ENCODE data around the gene SOD1. TPM values are rescaled to one million over a fixed set of nuclear protein-coding genes. Genes with fewer than 3 reads are reported as not detected.

Gene SOD1
- total RNA-seq, 4 donors from 2014 or later, result 87.6 to 156 (median 140) TPM

DNA sequence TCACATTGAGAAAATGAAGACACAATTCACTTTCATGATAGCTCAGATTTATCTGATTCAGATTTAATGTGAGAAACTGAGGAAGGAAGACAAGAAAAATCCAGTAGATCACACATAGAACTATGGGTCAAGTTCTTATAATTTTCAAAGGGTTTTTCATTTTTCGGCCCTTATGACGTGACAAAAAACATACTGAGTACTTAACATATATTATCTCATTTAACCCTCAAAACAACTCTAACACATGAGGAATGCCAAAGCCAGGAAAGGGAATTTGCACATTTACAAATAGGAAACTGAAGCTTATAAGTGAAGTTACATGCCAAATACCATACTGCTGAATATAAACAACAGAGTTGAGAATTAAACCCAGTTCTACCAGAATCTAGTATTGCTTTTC, 27.6 kb downstream of the SOD1 start:
- Histone ChIP-seq H3K9me3 (no peaks in the 10 kb centered on the region), H3K27ac (no peak overlapping the region), H3K36me3 (no peaks in the 10 kb centered on the region), H3K4me1 (no peaks in the 10 kb centered on the region), H3K27me3 (no peaks in the 10 kb centered on the region), H3K4me3 (no peak overlapping the region)
- TF ChIP-seq POLR2A (IDR thresholded peaks at IDR 0.05), result no peak
- TF ChIP-seq, protein P1, sequence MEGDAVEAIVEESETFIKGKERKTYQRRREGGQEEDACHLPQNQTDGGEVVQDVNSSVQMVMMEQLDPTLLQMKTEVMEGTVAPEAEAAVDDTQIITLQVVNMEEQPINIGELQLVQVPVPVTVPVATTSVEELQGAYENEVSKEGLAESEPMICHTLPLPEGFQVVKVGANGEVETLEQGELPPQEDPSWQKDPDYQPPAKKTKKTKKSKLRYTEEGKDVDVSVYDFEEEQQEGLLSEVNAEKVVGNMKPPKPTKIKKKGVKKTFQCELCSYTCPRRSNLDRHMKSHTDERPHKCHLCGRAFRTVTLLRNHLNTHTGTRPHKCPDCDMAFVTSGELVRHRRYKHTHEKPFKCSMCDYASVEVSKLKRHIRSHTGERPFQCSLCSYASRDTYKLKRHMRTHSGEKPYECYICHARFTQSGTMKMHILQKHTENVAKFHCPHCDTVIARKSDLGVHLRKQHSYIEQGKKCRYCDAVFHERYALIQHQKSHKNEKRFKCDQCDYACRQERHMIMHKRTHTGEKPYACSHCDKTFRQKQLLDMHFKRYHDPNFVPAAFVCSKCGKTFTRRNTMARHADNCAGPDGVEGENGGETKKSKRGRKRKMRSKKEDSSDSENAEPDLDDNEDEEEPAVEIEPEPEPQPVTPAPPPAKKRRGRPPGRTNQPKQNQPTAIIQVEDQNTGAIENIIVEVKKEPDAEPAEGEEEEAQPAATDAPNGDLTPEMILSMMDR (IDR thresholded peaks at IDR 0.05), result no peak
- DNase-seq, result no peak
- intact Hi-C loops (cut with DNase I; ENCODE audit: low total_unique reads), result no loop called here

DNA sequence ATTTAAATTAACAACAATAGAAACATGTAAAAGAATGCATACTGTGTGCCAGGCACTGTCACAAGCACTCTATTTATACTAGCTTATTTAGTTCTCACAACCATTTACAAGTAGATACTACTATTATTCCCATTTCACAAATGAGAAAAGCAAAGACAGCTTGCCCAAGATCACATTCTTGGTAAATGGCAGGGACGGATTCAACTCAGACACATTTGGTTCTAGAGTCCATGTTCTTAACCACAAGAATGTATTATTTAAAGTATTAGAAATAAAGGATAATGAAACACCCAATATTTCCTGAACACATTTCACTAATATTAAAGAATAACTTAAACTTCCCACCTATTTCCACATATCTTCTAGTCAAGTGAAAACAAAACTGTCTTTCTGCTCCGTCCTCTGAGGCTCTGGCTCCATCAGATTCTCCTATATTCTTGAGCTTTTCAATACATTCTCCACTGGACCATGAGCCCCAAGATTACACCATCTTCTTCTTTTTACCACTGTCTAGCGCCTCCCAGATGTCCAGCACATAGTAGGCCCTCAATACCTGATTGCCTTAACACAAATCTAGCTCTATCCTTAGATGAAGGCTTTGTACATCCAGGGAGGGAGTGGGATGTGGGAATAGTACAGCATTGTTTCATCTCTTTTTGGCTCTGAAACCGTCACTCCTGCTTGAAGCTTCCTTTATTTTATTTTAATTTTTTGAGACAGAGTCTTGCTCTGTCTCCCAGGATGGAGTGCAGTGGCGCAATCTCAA, 29.3 kb downstream of the SOD1 start:
- H3K27ac ChIP-seq, result no peak overlapping the region
- no peaks in the 10 kb centered on the region for H3K36me3 ChIP-seq
- intact Hi-C loops (cut with DNase I; ENCODE audit: low total_unique reads), result no loop called here

DNA sequence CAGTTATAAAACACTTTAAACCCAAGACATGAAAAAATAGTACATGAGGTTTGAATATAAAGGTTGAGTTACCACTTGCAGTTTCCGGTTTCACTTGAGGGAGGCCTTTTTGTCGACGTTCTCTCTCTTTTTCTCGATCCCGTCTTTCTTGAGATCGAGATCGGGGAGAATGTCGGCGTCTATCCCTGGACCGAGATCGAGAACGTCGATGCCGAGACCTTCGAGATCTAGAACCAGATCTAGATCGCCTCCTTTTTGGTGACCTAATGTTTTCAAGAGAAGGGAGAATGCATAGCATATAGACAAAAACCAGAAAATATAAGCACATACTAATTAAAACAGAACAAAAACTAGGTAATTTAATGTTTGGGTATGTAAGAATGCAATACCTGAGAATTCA, 33.7 kb downstream of the SOD1 start:
- TF ChIP-seq POLR2A (IDR thresholded peaks at IDR 0.05), result no peak
- TF ChIP-seq, protein P1 (IDR thresholded peaks at IDR 0.05), result no peak
- no peak for DNase-seq
- no peaks in the 10 kb centered on the region for H3K4me1 ChIP-seq
- no peaks in the 10 kb centered on the region for H3K9me3 ChIP-seq
- H3K4me3 ChIP-seq, result no peak overlapping the region
- no peaks in the 10 kb centered on the region for H3K36me3 ChIP-seq
- intact Hi-C loops (cut with DNase I; ENCODE audit: low total_unique reads), result no loop called here
- H3K27me3 ChIP-seq, result no peaks in the 10 kb centered on the region
- H3K27ac ChIP-seq, result no peak overlapping the region

More for the DNA sequence above, 29.3 kb downstream of the SOD1 start:
- H3K4me3 ChIP-seq, result no peak overlapping the region
- no peaks in the 10 kb centered on the region for H3K9me3 ChIP-seq
- TF ChIP-seq, protein P1 (IDR thresholded peaks at IDR 0.05), result no peak
- no peak for TF ChIP-seq POLR2A (IDR thresholded peaks at IDR 0.05)
- no peaks in the 10 kb centered on the region for H3K27me3 ChIP-seq
- no peaks in the 10 kb centered on the region for H3K4me1 ChIP-seq
- no peak for DNase-seq

DNA sequence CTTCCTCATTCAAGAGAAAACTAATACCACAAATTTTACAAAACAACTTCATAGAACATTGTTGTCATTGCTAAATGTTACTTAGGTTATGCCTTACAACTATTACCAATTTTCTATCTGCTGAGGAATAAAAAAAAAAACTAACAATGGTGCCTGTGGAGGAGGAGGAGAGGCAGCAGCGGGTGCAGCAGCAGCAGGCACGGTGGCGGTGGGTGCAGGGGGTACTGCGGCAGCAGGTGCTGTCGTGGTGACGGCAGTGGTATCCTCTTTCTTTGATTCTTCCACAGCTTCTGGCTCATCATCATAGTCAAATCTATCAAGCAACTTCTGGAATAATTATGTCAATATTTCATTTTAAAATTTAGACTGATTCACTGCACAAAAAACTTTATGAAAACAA, 36.9 kb downstream of the SOD1 start:
- TF ChIP-seq POLR2A (IDR thresholded peaks at IDR 0.05), result no peak
- TF ChIP-seq, protein P1 (IDR thresholded peaks at IDR 0.05), result no peak
- H3K9me3 ChIP-seq, result no peaks in the 10 kb centered on the region
- H3K36me3 ChIP-seq, result no peaks in the 10 kb centered on the region
- H3K27me3 ChIP-seq, result no peaks in the 10 kb centered on the region
- intact Hi-C loops (cut with DNase I; ENCODE audit: low total_unique reads), result no loop called here
- no peak for DNase-seq
- H3K27ac ChIP-seq, result no peak overlapping the region
- H3K4me1 ChIP-seq, result no peaks in the 10 kb centered on the region
- no peak overlapping the region for H3K4me3 ChIP-seq

DNA sequence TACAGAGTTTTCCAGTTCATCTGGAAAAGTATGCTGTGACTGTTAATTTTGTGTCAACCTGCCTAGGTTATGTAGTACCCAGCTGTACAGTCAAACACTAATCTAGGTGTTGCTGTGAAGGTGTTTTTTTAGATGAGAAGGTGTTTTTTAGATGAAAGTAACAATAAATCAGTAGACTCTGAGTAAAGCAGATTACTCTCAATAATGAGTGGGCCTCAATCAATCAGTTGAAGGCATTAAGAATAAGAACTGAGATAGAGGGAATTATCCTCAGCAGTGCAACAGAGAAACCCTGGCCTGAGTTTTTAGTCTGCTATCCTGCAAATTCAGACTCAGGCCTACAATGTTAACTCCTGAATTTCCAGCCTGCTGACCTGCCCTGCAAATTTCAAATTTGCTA, 39.0 kb downstream of the SOD1 start:
- intact Hi-C loops (cut with DNase I; ENCODE audit: low total_unique reads), result no loop called here
- Histone ChIP-seq H3K36me3 (no peaks in the 10 kb centered on the region), H3K9me3 (no peaks in the 10 kb centered on the region), H3K4me3 (no peak overlapping the region), H3K27me3 (no peaks in the 10 kb centered on the region), H3K4me1 (no peaks in the 10 kb centered on the region), H3K27ac (no peak overlapping the region)
- TF ChIP-seq POLR2A (IDR thresholded peaks at IDR 0.05), result no peak
- TF ChIP-seq, protein P1 (IDR thresholded peaks at IDR 0.05), result no peak
- no peak for DNase-seq

Data from uterus (tissue), 4 donors.